ENCODE data around the gene EIF3F.

- TF ChIP-seq CTCF (IDR thresholded peaks at IDR 0.05) (no peak), EZH2 (IDR thresholded peaks at IDR 0.05) (no peak), EZH2phosphoT487 (IDR thresholded peaks at IDR 0.05) (no peak)
Measured at GRCh38 chr11:7955191-7955590, 31.9 kb upstream of the EIF3F start.

Measured in neural progenitor cell (in vitro differentiated cells).